ENCODE data around the gene NT5DC1.
"Not testable (repeated sequence)": the region's sequence is repeated elsewhere in the genome, so short reads cannot be mapped to it uniquely, and the experiment has no call there.

Gene NT5DC1

DNA sequence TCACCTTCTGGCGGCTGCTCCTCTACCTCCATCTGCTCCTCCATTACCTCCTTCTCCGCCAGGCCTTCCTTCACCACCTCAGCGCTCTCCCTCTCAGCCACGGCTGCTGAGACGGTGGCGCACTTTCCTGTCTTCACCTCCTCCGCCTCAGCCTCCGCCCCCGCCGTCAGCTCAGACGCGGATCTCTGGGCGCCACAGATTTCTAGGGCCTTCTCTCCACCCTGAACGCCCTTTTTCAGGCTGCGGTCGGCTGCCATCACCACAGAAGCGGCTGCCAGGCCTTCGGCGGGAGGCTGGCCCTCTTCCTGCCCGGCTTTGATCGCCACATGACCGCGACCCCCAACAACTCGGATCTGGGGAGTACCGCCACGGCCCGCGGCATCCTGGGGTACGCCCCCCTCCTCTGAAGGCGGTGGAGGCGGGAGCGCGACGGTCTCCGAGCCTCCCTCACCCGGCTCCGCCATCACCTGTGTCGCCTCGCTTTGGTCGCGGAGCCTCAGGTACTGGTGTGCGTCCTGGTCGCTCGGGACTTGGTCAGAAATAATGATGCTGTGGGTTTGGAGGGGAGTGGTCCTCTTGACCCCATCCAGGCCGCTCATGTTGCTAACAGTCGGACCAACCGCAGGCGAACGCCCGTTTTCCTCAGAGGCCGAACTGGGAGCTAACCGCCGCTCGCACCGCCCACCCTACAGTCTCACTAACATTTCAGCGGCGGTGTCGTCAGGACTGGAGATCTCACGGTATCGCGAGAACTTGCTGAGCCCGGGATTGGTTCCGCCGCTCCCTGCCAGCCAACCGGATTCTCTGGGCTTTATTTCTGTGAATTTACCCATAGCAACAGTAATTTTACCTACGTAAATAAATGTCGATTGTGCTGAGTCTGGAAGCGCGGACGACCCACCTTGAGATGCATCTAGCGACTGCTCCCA, 178.8 kb downstream of the NT5DC1 start, which contains the start of gene TSPYL1:
Gene TSPYL1, minus strand, starts transcription at position 699 of the 929 bp plus-strand sequence. Its CDS starts 100 bp downstream, at position 599.
- DNase-seq (ENCODE audit: low spot score): peak; percentile 95

GRCh38 chr6:116280161-116280932, 179.7 kb downstream of the NT5DC1 start:
- DNase-seq (ENCODE audit: low spot score): no peak

- no peak for DNase-seq (ENCODE audit: low spot score)
Measured at GRCh38 chr6:116280933-116281316, 180.3 kb downstream of the NT5DC1 start.

DNA sequence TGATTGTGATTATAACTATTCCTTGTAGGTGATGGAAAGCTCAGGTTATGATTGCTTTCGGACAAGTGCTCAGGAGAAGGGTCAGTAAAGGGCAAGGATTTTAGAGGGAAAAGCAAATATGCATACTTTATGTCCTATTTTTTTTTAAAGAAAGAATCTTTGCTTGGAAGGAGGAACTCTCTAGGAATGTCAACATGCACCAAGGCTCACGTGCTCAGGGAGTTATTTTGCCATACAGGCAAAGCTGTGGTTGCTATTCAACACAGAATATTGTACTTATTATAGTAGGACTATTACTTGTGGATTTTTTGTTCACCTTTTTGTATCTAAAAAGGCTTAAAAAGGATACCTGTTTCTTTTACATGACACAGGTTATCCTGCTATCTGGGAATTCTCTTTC, 182.0 kb downstream of the NT5DC1 start:
- DNase-seq (ENCODE audit: low spot score): no peak

GRCh38 chr6:116283191-116283590, 182.5 kb downstream of the NT5DC1 start:
- DNase-seq (ENCODE audit: low spot score): no peak

DNA sequence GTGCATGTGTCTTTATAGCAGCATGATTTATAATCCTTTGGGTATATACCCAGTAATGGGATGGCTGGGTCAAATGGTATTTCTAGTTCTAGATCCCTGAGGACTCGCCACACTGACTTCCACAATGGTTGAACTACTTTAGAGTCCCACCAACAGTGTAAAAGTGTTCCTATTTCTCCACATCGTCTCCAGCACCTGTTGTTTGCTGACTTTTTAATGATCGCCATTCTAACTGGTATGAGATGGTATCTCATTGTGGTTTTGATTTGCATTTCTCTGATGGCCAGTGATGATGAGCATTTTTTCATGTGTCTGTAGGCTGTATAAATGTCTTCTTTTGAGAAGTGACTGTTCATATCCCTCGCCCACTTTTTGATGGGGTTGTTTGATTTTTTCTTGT, 184.3 kb downstream of the NT5DC1 start:
- not testable (repeated sequence) for DNase-seq (ENCODE audit: low spot score)

DNA sequence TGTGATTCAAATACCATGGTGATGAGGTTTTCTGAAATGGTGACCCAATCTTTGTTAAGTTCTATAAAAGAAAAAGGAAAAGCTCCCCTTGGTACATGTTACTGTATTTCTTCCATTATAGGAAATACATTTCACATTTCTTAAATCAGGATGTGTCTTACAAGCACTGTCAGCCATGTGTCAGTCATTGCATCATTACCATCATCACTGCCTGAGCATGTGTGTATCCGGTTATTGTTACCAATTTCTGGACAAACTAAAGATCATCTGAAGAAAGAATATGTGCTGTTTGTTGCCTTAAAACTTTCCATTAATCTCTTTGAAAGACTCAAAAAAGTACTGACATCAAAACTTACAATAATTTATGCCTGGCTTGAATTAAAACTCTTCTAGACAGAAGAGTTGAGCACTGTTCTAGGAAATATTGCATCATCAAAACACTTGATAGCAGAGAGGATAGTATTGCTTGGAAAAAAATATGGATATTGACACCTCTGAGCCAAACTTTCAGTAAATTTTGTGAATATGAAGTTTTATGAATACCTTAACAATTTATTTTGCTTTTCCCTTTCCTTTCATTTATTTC, 186.2 kb downstream of the NT5DC1 start:
- no peak for DNase-seq (ENCODE audit: low spot score)

DNA sequence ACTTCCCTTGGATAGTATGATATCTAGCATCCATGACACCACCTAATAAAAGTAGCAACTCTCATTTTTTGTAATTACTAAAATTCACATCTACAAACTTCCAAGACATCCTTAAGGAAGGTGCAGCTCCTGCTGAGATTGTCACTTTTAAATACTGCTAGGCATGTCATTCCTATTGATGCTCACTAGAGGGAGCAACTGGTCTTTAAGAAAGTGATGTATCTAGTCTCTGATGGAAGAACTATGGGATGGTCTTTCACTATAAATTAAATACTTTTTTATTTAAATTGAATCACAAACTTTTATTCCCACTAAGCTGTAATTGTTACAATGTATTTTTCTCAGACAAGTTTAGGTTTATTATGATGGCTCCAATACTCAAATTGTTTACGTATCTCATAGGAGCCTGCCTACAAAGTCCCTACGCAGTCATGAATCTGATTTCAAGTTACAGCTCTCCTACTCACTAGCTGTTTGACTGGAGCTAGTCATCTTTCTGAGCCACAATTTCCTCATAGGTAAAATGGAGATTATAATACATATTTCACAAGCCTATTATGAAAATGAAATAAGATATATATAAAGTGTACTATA, 187.1 kb downstream of the NT5DC1 start:
- peak; percentile 79 for DNase-seq (ENCODE audit: low spot score)

GRCh38 chr6:116289876-116290275, 189.2 kb downstream of the NT5DC1 start:
- DNase-seq (ENCODE audit: low spot score): no peak

GRCh38 chr6:116290799-116291198, 190.1 kb downstream of the NT5DC1 start:
- no peak for DNase-seq (ENCODE audit: low spot score)

- DNase-seq (ENCODE audit: low spot score): no peak
Measured at GRCh38 chr6:116291701-116292396, 191.2 kb downstream of the NT5DC1 start.

DNA sequence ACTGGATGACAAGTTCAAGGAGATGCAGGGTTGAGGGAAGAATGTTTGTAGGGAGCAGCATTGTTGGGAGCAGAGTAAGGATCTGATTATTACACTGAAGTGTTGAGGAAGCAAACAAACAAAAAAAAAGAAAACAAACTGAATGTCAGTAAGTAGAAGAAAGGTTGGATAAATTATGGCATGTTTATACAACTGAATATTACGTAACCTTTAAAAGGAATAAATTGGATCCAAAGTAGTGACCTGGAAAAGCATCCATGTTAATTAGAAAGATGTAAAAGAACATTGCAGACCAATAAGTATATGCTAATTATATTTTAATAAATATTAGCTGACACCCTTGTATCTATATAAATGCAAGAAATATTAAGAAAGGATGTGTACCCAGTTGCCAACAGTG, 191.9 kb downstream of the NT5DC1 start:
- no peak for DNase-seq (ENCODE audit: low spot score)

GRCh38 chr6:116298273-116298672, 197.6 kb downstream of the NT5DC1 start:
- DNase-seq (ENCODE audit: low spot score): no peak

GRCh38 chr6:116298973-116299372, 198.3 kb downstream of the NT5DC1 start:
- no peak for DNase-seq (ENCODE audit: low spot score)
